Neuronal stem cell (in vitro differentiated cells): ENCODE data around the gene LPAR1.

Source experiments
- DNase-seq: peaks from one replicate; pipeline ENCODE4 v3.0.0-alpha.2; 2013; ENCODE audit warnings: low spot score
- H2AFZ ChIP-seq: one replicate; pipeline ENCODE4 v1.6.1; 2013; ENCODE audit warnings: mild to moderate bottlenecking, low read length, inconsistent platforms
- H2AK5ac ChIP-seq: 2 replicates; pipeline ENCODE4 v1.6.1; 2013; ENCODE audit warnings: low read depth, mild to moderate bottlenecking, inconsistent platforms, low read length, moderate library complexity, mixed read lengths
- H2BK120ac ChIP-seq: 2 replicates; pipeline ENCODE4 v1.6.1; 2013; ENCODE audit warnings: low read depth, mild to moderate bottlenecking, inconsistent platforms, low read length, moderate library complexity, mixed read lengths
- H2BK12ac ChIP-seq: one replicate; pipeline ENCODE4 v1.6.1; 2013; ENCODE audit warnings: low read length, inconsistent platforms
- H2BK15ac ChIP-seq: 2 replicates; pipeline ENCODE4 v1.6.1; 2013; ENCODE audit warnings: mild to moderate bottlenecking, low read length, inconsistent platforms, mixed read lengths
- H2BK5ac ChIP-seq: one replicate; pipeline ENCODE4 v1.6.1; 2013; ENCODE audit warnings: inconsistent platforms, mild to moderate bottlenecking, low read length, moderate library complexity
- H3K14ac ChIP-seq: one replicate; pipeline ENCODE4 v1.6.1; 2013; ENCODE audit warnings: low read length, inconsistent platforms
- H3K18ac ChIP-seq: 2 replicates; pipeline ENCODE4 v1.6.1; 2013; ENCODE audit warnings: low read length, inconsistent platforms
- H3K23ac ChIP-seq: 2 replicates; pipeline ENCODE4 v1.6.1; 2013; ENCODE audit warnings: low read depth, mild to moderate bottlenecking, mixed read lengths, low read length, inconsistent platforms; ENCODE audit not compliant: poor library complexity
- H3K27ac ChIP-seq: replicated peaks from 3 replicates; pipeline ENCODE4 v1.5.1; 2013; ENCODE audit warnings: low read length, inconsistent platforms
- H3K27me3 ChIP-seq, 3 experiments: 2 replicates each; pipeline ENCODE4 v1.6.1; 2013; ENCODE audit warnings: low read length in 3 of 3, mild to moderate bottlenecking in 2 of 3, inconsistent platforms in 1 of 3, low read depth in 1 of 3, mixed read lengths in 1 of 3, moderate library complexity in 1 of 3; ENCODE audit not compliant: control insufficient read depth in 3 of 3, insufficient read depth in 3 of 3
- H3K36me3 ChIP-seq, 2 donors: replicated peaks in 1 of 2; 2 replicates each; pipeline ENCODE4 v1.6.1; 2013; ENCODE audit warnings: low read length in 2 of 2; ENCODE audit not compliant: control insufficient read depth in 2 of 2, insufficient read depth in 2 of 2
- H3K4ac ChIP-seq: 2 replicates; pipeline ENCODE4 v1.6.1; 2013; ENCODE audit warnings: inconsistent platforms, mild to moderate bottlenecking, low read length, moderate library complexity
- H3K4me1 ChIP-seq, 2 donors: 1 replicate in 1 of 2; 2 replicates in 1 of 2; pipeline ENCODE4 v1.6.1; 2013; ENCODE audit warnings: low read length in 2 of 2, low read depth in 1 of 2; ENCODE audit not compliant: control insufficient read depth in 2 of 2, insufficient read depth in 1 of 2
- H3K4me2 ChIP-seq: one replicate; pipeline ENCODE4 v1.6.1; 2013; ENCODE audit warnings: mild to moderate bottlenecking, low read length, inconsistent platforms; ENCODE audit not compliant: insufficient read depth, poor library complexity, severe bottlenecking
- H3K4me3 ChIP-seq, 2 donors: 2 replicates each; pipeline ENCODE4 v1.5.1; 2013; ENCODE audit warnings: low read length in 2 of 2, mild to moderate bottlenecking in 2 of 2, inconsistent platforms in 1 of 2, moderate library complexity in 1 of 2
- H3K79me1 ChIP-seq: one replicate; pipeline ENCODE4 v1.6.1; 2013; ENCODE audit warnings: low read depth, mild to moderate bottlenecking, inconsistent platforms, low read length, moderate library complexity
- H3K9ac ChIP-seq: one replicate; pipeline ENCODE4 v1.6.1; 2013; ENCODE audit warnings: mild to moderate bottlenecking, low read depth, low read length, inconsistent platforms; ENCODE audit not compliant: poor library complexity
- H3K9me3 ChIP-seq, 2 donors: replicated peaks in 1 of 2; 2 replicates each; pipeline versions ENCODE3 to v1.6.1; 2013; ENCODE audit warnings: low read length in 2 of 2, mild to moderate bottlenecking in 2 of 2, inconsistent platforms in 1 of 2, low read depth in 1 of 2, mixed read lengths in 1 of 2, moderate library complexity in 1 of 2; ENCODE audit not compliant: control insufficient read depth in 2 of 2, insufficient read depth in 1 of 2
- H4K8ac ChIP-seq: one replicate; pipeline ENCODE4 v1.6.1; 2013; ENCODE audit warnings: low read depth, mild to moderate bottlenecking, inconsistent platforms, low read length, moderate library complexity
- H4K91ac ChIP-seq: one replicate; pipeline ENCODE4 v1.6.1; 2013; ENCODE audit warnings: low read length, low read depth, mild to moderate bottlenecking, inconsistent platforms; ENCODE audit not compliant: poor library complexity
- WGBS, 2 donors: extraction: QIAGEN DNeasy Blood & Tissue Kit; methylation state at CpG; one replicate each; pipeline ENCODE4 v1.1.7; 2013; ENCODE audit warnings: missing lambda C conversion rate in 2 of 2, mixed read lengths in 1 of 2; ENCODE audit not compliant: insufficient read length in 2 of 2, insufficient replicate concordance in 1 of 2; ENCODE audit errors: extremely low coverage in 2 of 2; 5-methylcytosine and 5-hydroxymethylcytosine counted together

Gene LPAR1

DNA sequence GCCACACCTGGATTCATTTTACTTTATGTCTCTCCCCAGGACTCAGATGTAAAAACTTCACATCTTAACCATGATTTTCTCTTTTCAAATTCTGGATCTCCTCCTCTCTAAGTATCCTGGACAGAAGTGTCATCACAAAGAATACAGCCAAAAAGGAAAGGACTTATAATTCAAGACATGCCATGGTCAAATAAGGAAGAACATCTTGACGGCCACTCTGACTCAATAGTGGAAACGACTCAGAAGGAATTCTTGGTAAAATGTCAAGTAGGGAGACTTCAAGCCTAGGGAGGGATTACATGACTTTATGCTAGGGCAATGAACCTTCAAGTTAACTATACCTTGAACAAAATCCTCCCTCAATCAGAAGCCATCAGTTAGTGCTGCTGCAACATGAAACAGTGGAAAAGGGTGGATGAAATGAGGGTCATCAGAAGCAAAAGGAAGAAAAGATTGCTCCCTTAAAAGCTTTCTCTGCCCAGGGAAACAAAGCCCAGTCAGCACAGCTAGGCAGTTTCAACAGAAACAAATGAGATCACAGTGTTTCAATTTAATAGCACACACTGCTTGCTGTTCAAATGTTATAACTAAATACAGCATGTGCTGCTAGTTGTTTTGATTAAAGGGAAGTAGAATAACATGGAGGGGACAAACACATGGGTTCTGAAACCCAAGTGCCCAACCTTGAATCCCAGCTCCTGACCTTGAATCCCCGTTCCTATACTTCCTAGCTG is 101.4 kb downstream of the LPAR1 start:
- H3K4ac ChIP-seq = no peak overlapping the region
- H2BK15ac ChIP-seq = no peak overlapping the region
- H3K4me3 ChIP-seq = no peak overlapping the region
- H3K27me3 ChIP-seq = no peaks in the 10 kb centered on the region
- no peak overlapping the region for H2AFZ ChIP-seq
- H4K91ac ChIP-seq = no peak overlapping the region
- H3K9ac ChIP-seq = no peak overlapping the region
- no peaks in the 10 kb centered on the region for H3K4me1 ChIP-seq
- H3K36me3 ChIP-seq = peaks cover 4 to 61% of the 10 kb centered on the region in 2 donors
- no peak overlapping the region for H3K23ac ChIP-seq
- no peak overlapping the region for H3K27ac ChIP-seq
- H4K8ac ChIP-seq = no peak overlapping the region
- no peak overlapping the region for H3K4me2 ChIP-seq
- no peak overlapping the region for H2BK5ac ChIP-seq
- no peaks in the 10 kb centered on the region for H3K79me1 ChIP-seq
- H3K9me3 ChIP-seq = peaks cover 2 to 30% of the 10 kb centered on the region in 2 donors
- no CpG with 5 or more reads among the region's 3 CpGs for WGBS, 2 donors
- no peak overlapping the region for H2BK12ac ChIP-seq
- H3K18ac ChIP-seq = no peak overlapping the region
- no peak overlapping the region for H2BK120ac ChIP-seq
- no peak for DNase-seq
- H2AK5ac ChIP-seq = no peak overlapping the region
- H3K14ac ChIP-seq = no peak overlapping the region

GRCh38 chr9:110936237-110936636 is 102.0 kb downstream of the LPAR1 start:
- Histone ChIP-seq H3K36me3 (peaks cover 0 to 55% of the 10 kb centered on the region in 2 donors), H3K79me1 (no peaks in the 10 kb centered on the region), H3K4me3 (no peak overlapping the region)

GRCh38 chr9:110935829-110936228 is 102.4 kb downstream of the LPAR1 start:
- no peak overlapping the region for H3K23ac ChIP-seq
- no peak overlapping the region for H3K27ac ChIP-seq
- H4K91ac ChIP-seq = no peak overlapping the region
- no peak overlapping the region for H3K9ac ChIP-seq
- H2BK5ac ChIP-seq = no peak overlapping the region
- no CpG with 5 or more reads among the region's 3 CpGs for WGBS, 2 donors
- no peak for DNase-seq
- no peak overlapping the region for H3K4me2 ChIP-seq
- H3K27me3 ChIP-seq = no peaks in the 10 kb centered on the region
- H3K9me3 ChIP-seq = peaks cover 0 to 19% of the 10 kb centered on the region in 2 donors
- no peaks in the 10 kb centered on the region for H3K79me1 ChIP-seq
- no peak overlapping the region for H2BK15ac ChIP-seq
- H2BK12ac ChIP-seq = no peak overlapping the region
- H2AK5ac ChIP-seq = no peak overlapping the region
- H3K4me3 ChIP-seq = no peak overlapping the region
- H3K14ac ChIP-seq = no peak overlapping the region
- H3K18ac ChIP-seq = no peak overlapping the region
- H3K4me1 ChIP-seq = no peaks in the 10 kb centered on the region
- no peak overlapping the region for H2BK120ac ChIP-seq
- H2AFZ ChIP-seq = no peak overlapping the region
- no peak overlapping the region for H4K8ac ChIP-seq
- H3K36me3 ChIP-seq = peaks cover 0 to 51% of the 10 kb centered on the region in 2 donors
- H3K4ac ChIP-seq = no peak overlapping the region

More at GRCh38 chr9:110936237-110936636, 102.0 kb downstream of the LPAR1 start:
- H3K14ac ChIP-seq = no peak overlapping the region
- no peak overlapping the region for H2BK120ac ChIP-seq
- H3K4me2 ChIP-seq = no peak overlapping the region
- H3K9ac ChIP-seq = no peak overlapping the region
- H3K4ac ChIP-seq = no peak overlapping the region
- H2BK12ac ChIP-seq = no peak overlapping the region
- no peak overlapping the region for H2AFZ ChIP-seq
- no peak overlapping the region for H3K23ac ChIP-seq
- H3K9me3 ChIP-seq = peaks cover 0 to 23% of the 10 kb centered on the region in 2 donors
- WGBS, 2 donors = no CpG with 5 or more reads among the region's 3 CpGs
- H4K91ac ChIP-seq = no peak overlapping the region
- H3K27me3 ChIP-seq = no peaks in the 10 kb centered on the region
- no peaks in the 10 kb centered on the region for H3K4me1 ChIP-seq
- no peak overlapping the region for H2BK15ac ChIP-seq
- H2AK5ac ChIP-seq = no peak overlapping the region
- no peak overlapping the region for H3K27ac ChIP-seq
- DNase-seq = no peak
- no peak overlapping the region for H3K18ac ChIP-seq
- no peak overlapping the region for H4K8ac ChIP-seq
- no peak overlapping the region for H2BK5ac ChIP-seq

- no peak overlapping the region for H3K23ac ChIP-seq
- WGBS, 2 donors = no CpG with 5 or more reads among the region's 4 CpGs
These were observed 104.8 kb downstream of the LPAR1 start for GRCh38 chr9:110933350-110934001.

More at GRCh38 chr9:110933350-110934001, 104.8 kb downstream of the LPAR1 start:
- no peak for DNase-seq
- H4K8ac ChIP-seq = no peak overlapping the region
- no peak overlapping the region for H2BK15ac ChIP-seq
- H3K4me1 ChIP-seq = no peaks in the 10 kb centered on the region
- H2BK5ac ChIP-seq = no peak overlapping the region
- H3K9me3 ChIP-seq = peaks cover 0 to 3% of the 10 kb centered on the region in 2 donors
- H3K4me3 ChIP-seq = no peak overlapping the region
- no peak overlapping the region for H3K4ac ChIP-seq
- H3K27me3 ChIP-seq = no peaks in the 10 kb centered on the region
- no peak overlapping the region for H3K4me2 ChIP-seq
- no peak overlapping the region for H2AK5ac ChIP-seq
- H2BK120ac ChIP-seq = no peak overlapping the region
- no peak overlapping the region for H2BK12ac ChIP-seq
- H3K79me1 ChIP-seq = no peaks in the 10 kb centered on the region
- H3K9ac ChIP-seq = no peak overlapping the region
- H2AFZ ChIP-seq = no peak overlapping the region
- H3K36me3 ChIP-seq = peaks cover 0 to 31% of the 10 kb centered on the region in 2 donors
- H3K14ac ChIP-seq = no peak overlapping the region
- H4K91ac ChIP-seq = no peak overlapping the region
- no peak overlapping the region for H3K18ac ChIP-seq
- no peak overlapping the region for H3K27ac ChIP-seq
